Cardiac fibroblast (primary cell): Measurements from ENCODE around the gene MAP1LC3B.
A peak's percentile ranks its signal among the peaks of the same experiment; 100 is the strongest.

ENCODE experiments used
- DNase-seq, 2 donors: peaks; one replicate each; pipeline versions ENCODE4 v3.0.0 to v3.0.0-alpha.2; 2010; ENCODE audit warnings: low read depth in 2 of 2
- H3K4me3 ChIP-seq, 2 donors: replicated peaks in 1 of 2; 1 replicate in 1 of 2; 2 replicates in 1 of 2; pipeline ENCODE4 v1.5.1; 2011; ENCODE audit warnings: low read depth in 2 of 2, low read length in 2 of 2, mild to moderate bottlenecking in 2 of 2, moderate library complexity in 1 of 2
- CTCF ChIP-seq: IDR thresholded peaks from one replicate; pipeline ENCODE4 v1.5.1; 2011; ENCODE audit warnings: low read depth, mild to moderate bottlenecking, low read length, inconsistent platforms

The MAP1LC3B gene

GRCh38 chr16:87423429-87423828 is 31.3 kb downstream of the MAP1LC3B start:
- no peak for DNase-seq
- H3K4me3 ChIP-seq = no peak overlapping the region
- TF ChIP-seq CTCF = no peak

- no peak for DNase-seq
- no peak overlapping the region for H3K4me3 ChIP-seq
- no peak for TF ChIP-seq CTCF
These were observed 32.1 kb downstream of the MAP1LC3B start for GRCh38 chr16:87424266-87424665.

GRCh38 chr16:87425941-87426340 is 33.8 kb downstream of the MAP1LC3B start:
- H3K4me3 ChIP-seq = no peak overlapping the region
- no peak for TF ChIP-seq CTCF
- no peak for DNase-seq

GRCh38 chr16:87426423-87427215 is 34.5 kb downstream of the MAP1LC3B start:
- no peak for DNase-seq
- TF ChIP-seq CTCF = no peak
- no peak overlapping the region for H3K4me3 ChIP-seq

GRCh38 chr16:87431926-87432325 is 39.8 kb downstream of the MAP1LC3B start:
- peak; percentile 65 to 84 for DNase-seq
- no peak for TF ChIP-seq CTCF
- H3K4me3 ChIP-seq = no peak overlapping the region

- TF ChIP-seq CTCF = no peak
- DNase-seq = no peak
- no peak overlapping the region for H3K4me3 ChIP-seq
These were observed 40.3 kb downstream of the MAP1LC3B start for GRCh38 chr16:87432330-87432915.
